ENCODE measurements around the gene PHLPP1. TPM values are rescaled to one million over a fixed set of nuclear protein-coding genes. Genes with fewer than 3 reads are reported as not detected.

Gene PHLPP1
- total and polyA plus RNA-seq, 2 donors from 2014 or later = 2.9 to 13.0 TPM

- no peaks in the 10 kb centered on the region for H3K9me3 ChIP-seq (ENCODE audit: control insufficient read depth in 2 of 3, insufficient read depth in 1 of 3, low read length in 3 of 3)
- FAIRE-seq (no peak), DNase-seq (no peak)
- no peak overlapping the region for H3K9ac ChIP-seq (ENCODE audit: low read length in 3 of 3)
- H3K4me3 ChIP-seq (ENCODE audit: low read length in 3 of 3) = no peak overlapping the region
- no peak overlapping the region for H3K27ac ChIP-seq (ENCODE audit: low read depth in 2 of 2, low read length in 2 of 2)
- no peaks in the 10 kb centered on the region for H3K27me3 ChIP-seq (ENCODE audit: control insufficient read depth, insufficient read depth, low read length)
- TF ChIP-seq, protein P1, sequence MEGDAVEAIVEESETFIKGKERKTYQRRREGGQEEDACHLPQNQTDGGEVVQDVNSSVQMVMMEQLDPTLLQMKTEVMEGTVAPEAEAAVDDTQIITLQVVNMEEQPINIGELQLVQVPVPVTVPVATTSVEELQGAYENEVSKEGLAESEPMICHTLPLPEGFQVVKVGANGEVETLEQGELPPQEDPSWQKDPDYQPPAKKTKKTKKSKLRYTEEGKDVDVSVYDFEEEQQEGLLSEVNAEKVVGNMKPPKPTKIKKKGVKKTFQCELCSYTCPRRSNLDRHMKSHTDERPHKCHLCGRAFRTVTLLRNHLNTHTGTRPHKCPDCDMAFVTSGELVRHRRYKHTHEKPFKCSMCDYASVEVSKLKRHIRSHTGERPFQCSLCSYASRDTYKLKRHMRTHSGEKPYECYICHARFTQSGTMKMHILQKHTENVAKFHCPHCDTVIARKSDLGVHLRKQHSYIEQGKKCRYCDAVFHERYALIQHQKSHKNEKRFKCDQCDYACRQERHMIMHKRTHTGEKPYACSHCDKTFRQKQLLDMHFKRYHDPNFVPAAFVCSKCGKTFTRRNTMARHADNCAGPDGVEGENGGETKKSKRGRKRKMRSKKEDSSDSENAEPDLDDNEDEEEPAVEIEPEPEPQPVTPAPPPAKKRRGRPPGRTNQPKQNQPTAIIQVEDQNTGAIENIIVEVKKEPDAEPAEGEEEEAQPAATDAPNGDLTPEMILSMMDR (IDR thresholded peaks at IDR 0.05; ENCODE audit: borderline replicate concordance, extremely low read depth, insufficient read depth) = no peak
- intact Hi-C loops (cut with DNase I) = no loop called here
- H3K4me1 ChIP-seq (ENCODE audit: control insufficient read depth in 2 of 3, insufficient read depth in 2 of 3, low read depth in 1 of 3, low read length in 3 of 3) = no peaks in the 10 kb centered on the region
- no peaks in the 10 kb centered on the region for H3K36me3 ChIP-seq (ENCODE audit: control insufficient read depth in 2 of 3, insufficient read depth in 3 of 3, low read length in 3 of 3)
These were observed 161.5 kb downstream of the PHLPP1 start for GRCh38 chr18:62876828-62877227.

- TF ChIP-seq, protein P1 (IDR thresholded peaks at IDR 0.05; ENCODE audit: borderline replicate concordance, extremely low read depth, insufficient read depth) = no peak
- FAIRE-seq (no peak), DNase-seq (peak in 2 of 5 donors; percentile 62 to 80)
- intact Hi-C loops (cut with DNase I) = no loop called here
- H3K9ac ChIP-seq (ENCODE audit: low read length in 3 of 3) = no peak overlapping the region
- H3K27ac ChIP-seq (ENCODE audit: low read depth in 2 of 2, low read length in 2 of 2) = no peak overlapping the region
- no peaks in the 10 kb centered on the region for H3K36me3 ChIP-seq (ENCODE audit: control insufficient read depth in 2 of 3, insufficient read depth in 3 of 3, low read length in 3 of 3)
- no peaks in the 10 kb centered on the region for H3K9me3 ChIP-seq (ENCODE audit: control insufficient read depth in 2 of 3, insufficient read depth in 1 of 3, low read length in 3 of 3)
- H3K27me3 ChIP-seq (ENCODE audit: control insufficient read depth, insufficient read depth, low read length) = no peaks in the 10 kb centered on the region
- no peaks in the 10 kb centered on the region for H3K4me1 ChIP-seq (ENCODE audit: control insufficient read depth in 2 of 3, insufficient read depth in 2 of 3, low read depth in 1 of 3, low read length in 3 of 3)
- no peak overlapping the region for H3K4me3 ChIP-seq (ENCODE audit: low read length in 3 of 3)
These were observed 162.3 kb downstream of the PHLPP1 start for GRCh38 chr18:62877411-62878221.

- Histone ChIP-seq H3K27ac (ENCODE audit: low read depth in 2 of 2, low read length in 2 of 2) (no peak overlapping the region), H3K36me3 (ENCODE audit: control insufficient read depth in 2 of 3, insufficient read depth in 3 of 3, low read length in 3 of 3) (no peaks in the 10 kb centered on the region), H3K4me1 (ENCODE audit: control insufficient read depth in 2 of 3, insufficient read depth in 2 of 3, low read depth in 1 of 3, low read length in 3 of 3) (no peaks in the 10 kb centered on the region), H3K9me3 (ENCODE audit: control insufficient read depth in 2 of 3, insufficient read depth in 1 of 3, low read length in 3 of 3) (no peaks in the 10 kb centered on the region), H3K27me3 (ENCODE audit: control insufficient read depth, insufficient read depth, low read length) (no peaks in the 10 kb centered on the region), H3K9ac (ENCODE audit: low read length in 3 of 3) (no peak overlapping the region), H3K4me3 (ENCODE audit: low read length in 3 of 3) (no peak overlapping the region)
- intact Hi-C loops (cut with DNase I) = no loop called here
- FAIRE-seq = no peak
- TF ChIP-seq, protein P1 (IDR thresholded peaks at IDR 0.05; ENCODE audit: borderline replicate concordance, extremely low read depth, insufficient read depth) = no peak
- DNase-seq = no peak
These were observed 163.0 kb downstream of the PHLPP1 start for GRCh38 chr18:62878305-62878704.

Measured in kidney (tissue), 14 donors.